OCI-LY1 (cell line): ENCODE results near the gene TFEB.

Source experiments
- H2AFZ ChIP-seq: fragments of 200-600 bp; sonication (generic), shearing (Covaris generic); 2 replicates; pipeline ENCODE4 v1.6.0; 2014; ENCODE audit warnings: antibody characterized with exemption, mild to moderate bottlenecking, low read length
- H3F3A ChIP-seq: fragments of 200-600 bp; sonication (generic), shearing (Covaris generic); 2 replicates; pipeline ENCODE4 v1.6.0; 2014; ENCODE audit warnings: mild to moderate bottlenecking, antibody characterized with exemption, low read length, moderate library complexity; ENCODE audit not compliant: insufficient read depth
- H3K27ac ChIP-seq: fragments of 200-600 bp; sonication (generic); 2 replicates; pipeline ENCODE4 v1.5.1; 2014; ENCODE audit warnings: low read length, mixed run types, mild to moderate bottlenecking, low read depth; ENCODE audit not compliant: poor library complexity, severe bottlenecking
- H3K27me3 ChIP-seq: fragments of 200-600 bp; sonication (generic); 2 replicates; pipeline ENCODE4 v1.6.0; 2014; ENCODE audit warnings: antibody characterized with exemption, mild to moderate bottlenecking, low read length, moderate library complexity; ENCODE audit not compliant: insufficient read depth
- H3K36me3 ChIP-seq: fragments of 200-600 bp; sonication (generic); 2 replicates; pipeline ENCODE4 v1.6.1; 2014; ENCODE audit warnings: mild to moderate bottlenecking, antibody characterized with exemption, low read length, moderate library complexity, mixed read lengths; ENCODE audit not compliant: insufficient read depth
- H3K4me1 ChIP-seq: fragments of 200-600 bp; sonication (generic); 2 replicates; pipeline ENCODE4 v1.5.1; 2014; ENCODE audit warnings: mild to moderate bottlenecking, low read length, moderate library complexity; ENCODE audit not compliant: insufficient read depth, severe bottlenecking
- H3K4me2 ChIP-seq: fragments of 200-600 bp; sonication (generic), shearing (Covaris generic); 2 replicates; pipeline ENCODE4 v1.6.1; 2014; ENCODE audit warnings: low read length
- H3K4me3 ChIP-seq: fragments of 200-600 bp; sonication (generic); 2 replicates; pipeline ENCODE4 v1.5.1; 2014; ENCODE audit warnings: low read length, low read depth, mild to moderate bottlenecking, mixed read lengths; ENCODE audit not compliant: poor library complexity, severe bottlenecking
- H3K79me2 ChIP-seq: fragments of 200-600 bp; shearing (Covaris generic); 2 replicates; pipeline ENCODE4 v1.6.1; 2016; ENCODE audit warnings: mixed run types, low read length, mixed read lengths; ENCODE audit not compliant: insufficient read depth
- H3K9ac ChIP-seq: fragments of 200-600 bp; sonication (generic), shearing (Covaris generic); 2 replicates; pipeline ENCODE4 v1.6.1; 2014; ENCODE audit warnings: mild to moderate bottlenecking, low read length, mixed read lengths
- H3K9me2 ChIP-seq: fragments of 200-600 bp; sonication (generic), shearing (Covaris generic); 2 replicates; pipeline ENCODE4 v1.6.1; 2014; ENCODE audit warnings: low read depth, mild to moderate bottlenecking, low read length, mixed read lengths
- H3K9me3 ChIP-seq: fragments of 200-600 bp; shearing (Covaris generic); 2 replicates; pipeline ENCODE4 v1.6.1; 2014; ENCODE audit warnings: low read length, mixed read lengths
- H4K20me1 ChIP-seq: fragments of 200-600 bp; sonication (generic), shearing (Covaris generic); 2 replicates; pipeline ENCODE4 v1.6.0; 2016; ENCODE audit warnings: mild to moderate bottlenecking, low read length; ENCODE audit not compliant: insufficient read depth
- EZH2 ChIP-seq: fragments of 200-600 bp; sonication (generic), shearing (Covaris generic); IDR thresholded peaks from 2 replicates; pipeline ENCODE4 v1.8.0; 2017; ENCODE audit warnings: borderline replicate concordance, mixed run types, mild to moderate bottlenecking, antibody characterized with exemption, low read length, moderate library complexity, mixed read lengths
- TF ChIP-seq, protein P1 (sequence below): fragments of 200-600 bp; sonication (generic), shearing (Covaris generic); IDR thresholded peaks from 2 replicates; pipeline ENCODE4 v1.5.1; 2017; ENCODE audit warnings: mild to moderate bottlenecking, antibody characterized with exemption, low read length, moderate library complexity, mixed read lengths

Gene TFEB

DNA sequence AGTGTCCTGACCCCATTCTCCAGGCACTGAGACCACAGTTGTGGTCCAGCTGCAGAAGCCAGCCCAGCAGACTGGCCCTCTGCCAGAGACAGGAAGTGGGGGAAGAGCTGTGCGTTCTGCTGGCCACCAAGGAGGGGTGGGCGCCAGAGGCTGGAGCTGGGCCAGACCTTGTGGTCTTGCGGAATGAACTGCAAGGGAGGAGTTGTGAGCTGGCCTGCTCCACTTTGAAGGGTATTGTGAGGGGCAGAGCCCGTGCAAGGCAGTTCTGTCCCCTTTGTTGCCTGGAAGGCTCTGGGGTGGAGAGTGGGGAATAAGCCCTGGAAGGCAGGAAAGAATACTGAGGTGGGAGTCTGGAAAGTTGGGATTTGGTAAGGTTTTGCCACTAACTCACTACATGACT is 100.8 kb downstream of the TFEB start:
- no peak overlapping the region for H2AFZ ChIP-seq
- H3K9me3 ChIP-seq: no peaks in the 10 kb centered on the region
- H3K9me2 ChIP-seq: no peaks in the 10 kb centered on the region
- H3K27me3 ChIP-seq: no peaks in the 10 kb centered on the region; the same call in 1 of the 2 replicates
- no peak for TF ChIP-seq EZH2
- TF ChIP-seq, protein P1, sequence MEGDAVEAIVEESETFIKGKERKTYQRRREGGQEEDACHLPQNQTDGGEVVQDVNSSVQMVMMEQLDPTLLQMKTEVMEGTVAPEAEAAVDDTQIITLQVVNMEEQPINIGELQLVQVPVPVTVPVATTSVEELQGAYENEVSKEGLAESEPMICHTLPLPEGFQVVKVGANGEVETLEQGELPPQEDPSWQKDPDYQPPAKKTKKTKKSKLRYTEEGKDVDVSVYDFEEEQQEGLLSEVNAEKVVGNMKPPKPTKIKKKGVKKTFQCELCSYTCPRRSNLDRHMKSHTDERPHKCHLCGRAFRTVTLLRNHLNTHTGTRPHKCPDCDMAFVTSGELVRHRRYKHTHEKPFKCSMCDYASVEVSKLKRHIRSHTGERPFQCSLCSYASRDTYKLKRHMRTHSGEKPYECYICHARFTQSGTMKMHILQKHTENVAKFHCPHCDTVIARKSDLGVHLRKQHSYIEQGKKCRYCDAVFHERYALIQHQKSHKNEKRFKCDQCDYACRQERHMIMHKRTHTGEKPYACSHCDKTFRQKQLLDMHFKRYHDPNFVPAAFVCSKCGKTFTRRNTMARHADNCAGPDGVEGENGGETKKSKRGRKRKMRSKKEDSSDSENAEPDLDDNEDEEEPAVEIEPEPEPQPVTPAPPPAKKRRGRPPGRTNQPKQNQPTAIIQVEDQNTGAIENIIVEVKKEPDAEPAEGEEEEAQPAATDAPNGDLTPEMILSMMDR: no peak
- no peaks in the 10 kb centered on the region for H3K36me3 ChIP-seq
- H3K4me3 ChIP-seq: no peak overlapping the region
- no peak overlapping the region for H3K4me2 ChIP-seq
- H3K4me1 ChIP-seq: no peaks in the 10 kb centered on the region
- H3K9ac ChIP-seq: no peak overlapping the region
- no peaks in the 10 kb centered on the region for H4K20me1 ChIP-seq
- H3K79me2 ChIP-seq: no peaks in the 10 kb centered on the region
- H3K27ac ChIP-seq: no peak overlapping the region
- H3F3A ChIP-seq: no peaks in the 10 kb centered on the region
